Memory B cell (primary cell): Measurements from ENCODE around the gene DAB1.

ENCODE experiments used
- ATAC-seq: fragments of 150-1000 bp; cut with Tn5 transposase; 2 replicates; pipeline ENCODE4 v1.10.0; 2021; ENCODE audit warnings: low read depth, mild to moderate bottlenecking, moderate library complexity
- DNase-seq, 2 donors: peaks; one replicate each; pipeline ENCODE4 v3.0.0; 2022; ENCODE audit warnings: low spot score in 2 of 2
- H3K27ac Mint-ChIP-seq: one replicate; pipeline ENCODE4 v1.8.0; 2022; ENCODE audit warnings: mild to moderate bottlenecking, moderate library complexity, mixed read lengths
- H3K27me3 Mint-ChIP-seq: one replicate; pipeline ENCODE4 v1.8.0; 2022; ENCODE audit warnings: mixed read lengths
- H3K36me3 Mint-ChIP-seq: one replicate; pipeline ENCODE4 v1.8.0; 2022; ENCODE audit warnings: mild to moderate bottlenecking, mixed read lengths
- H3K4me1 Mint-ChIP-seq: one replicate; pipeline ENCODE4 v1.8.0; 2022; ENCODE audit warnings: mixed read lengths
- H3K4me3 Mint-ChIP-seq: one replicate; pipeline ENCODE4 v1.8.0; 2022; ENCODE audit warnings: mild to moderate bottlenecking, moderate library complexity, mixed read lengths
- H3K9me3 Mint-ChIP-seq: one replicate; pipeline ENCODE4 v1.8.0; 2022; ENCODE audit warnings: mixed read lengths

Gene DAB1

DNA sequence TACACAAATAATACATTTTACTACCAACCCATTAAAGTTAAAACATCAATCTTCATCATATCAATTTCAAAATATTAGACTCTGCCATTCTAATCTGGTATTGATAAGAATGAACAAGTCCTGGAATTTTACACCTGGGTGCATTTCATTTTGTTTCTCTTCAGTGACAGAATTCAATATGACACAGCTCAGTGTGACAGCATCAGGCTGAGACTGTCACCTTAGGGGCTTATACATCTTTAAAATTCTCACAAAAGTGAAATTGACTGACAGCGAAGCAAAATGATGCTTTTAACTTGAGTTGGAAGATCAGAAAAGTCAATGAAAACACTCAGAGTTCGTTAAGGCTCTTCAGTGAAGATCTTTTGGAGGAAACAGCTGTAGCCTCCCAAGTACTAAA lies 213.0 kb downstream of the DAB1 start:
- Mint-ChIP-seq H3K4me1 (no peaks in the 10 kb centered on the region), H3K36me3 (no peaks in the 10 kb centered on the region), H3K9me3 (no peaks in the 10 kb centered on the region), H3K27me3 (peaks cover 2% of the 10 kb centered on the region), H3K4me3 (no peak overlapping the region), H3K27ac (no peak overlapping the region)
- ATAC-seq (no peak), DNase-seq (no peak)

DNA sequence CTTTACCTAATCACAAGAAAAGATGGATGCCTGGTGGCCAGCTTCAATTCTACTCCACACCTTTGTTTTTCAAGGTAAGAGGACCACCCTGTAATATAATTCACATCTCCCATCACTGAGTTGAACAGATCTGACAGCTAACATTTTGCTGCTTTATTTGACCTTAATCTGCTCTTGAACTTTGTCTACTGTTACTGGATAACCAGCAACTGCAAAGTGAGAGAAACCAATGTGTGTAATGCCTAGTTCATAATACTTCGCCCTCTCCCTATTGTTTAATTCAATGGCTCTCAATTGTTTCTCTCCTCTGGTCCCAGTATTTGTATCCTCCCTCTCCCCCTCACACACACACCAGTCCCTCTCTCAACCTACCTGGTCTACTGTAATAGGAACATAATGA lies 214.4 kb downstream of the DAB1 start:
- H3K4me3 Mint-ChIP-seq = no peak overlapping the region
- ATAC-seq (no peak), DNase-seq (no peak)
- no peaks in the 10 kb centered on the region for H3K36me3 Mint-ChIP-seq
- no peaks in the 10 kb centered on the region for H3K4me1 Mint-ChIP-seq
- H3K27ac Mint-ChIP-seq = no peak overlapping the region
- no peaks in the 10 kb centered on the region for H3K9me3 Mint-ChIP-seq
- H3K27me3 Mint-ChIP-seq = peaks cover 2% of the 10 kb centered on the region

DNA sequence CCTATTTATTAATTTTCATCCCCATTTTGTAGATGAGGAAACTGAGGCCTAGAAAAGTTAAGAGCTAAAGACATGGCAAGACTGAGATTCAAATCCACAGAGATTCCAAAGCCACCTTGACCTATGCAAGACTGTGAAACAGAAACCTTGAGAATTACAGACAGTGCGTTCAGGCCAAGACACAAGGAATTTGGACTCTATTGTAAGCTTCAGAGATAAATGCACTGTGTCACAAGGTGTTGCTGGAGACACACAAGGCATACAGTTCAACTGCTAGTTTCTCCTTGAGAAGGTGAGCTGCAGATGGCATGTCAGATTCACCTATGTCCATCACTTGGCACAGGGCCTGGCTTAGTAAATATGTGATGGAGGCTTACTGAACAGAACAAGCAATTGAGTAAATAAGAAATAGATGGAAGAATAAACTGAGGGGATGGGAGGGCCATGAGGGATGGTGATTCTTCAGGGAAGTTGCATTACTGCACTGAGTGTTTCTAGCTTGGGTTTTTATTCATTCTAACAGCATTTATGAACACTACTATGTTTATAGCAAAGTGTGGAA lies 215.0 kb downstream of the DAB1 start:
- ATAC-seq = no peak
- Mint-ChIP-seq H3K36me3 (no peaks in the 10 kb centered on the region), H3K9me3 (no peaks in the 10 kb centered on the region), H3K4me1 (no peaks in the 10 kb centered on the region), H3K4me3 (no peak overlapping the region), H3K27me3 (peaks cover 2% of the 10 kb centered on the region), H3K27ac (no peak overlapping the region)
- DNase-seq = no peak

DNA sequence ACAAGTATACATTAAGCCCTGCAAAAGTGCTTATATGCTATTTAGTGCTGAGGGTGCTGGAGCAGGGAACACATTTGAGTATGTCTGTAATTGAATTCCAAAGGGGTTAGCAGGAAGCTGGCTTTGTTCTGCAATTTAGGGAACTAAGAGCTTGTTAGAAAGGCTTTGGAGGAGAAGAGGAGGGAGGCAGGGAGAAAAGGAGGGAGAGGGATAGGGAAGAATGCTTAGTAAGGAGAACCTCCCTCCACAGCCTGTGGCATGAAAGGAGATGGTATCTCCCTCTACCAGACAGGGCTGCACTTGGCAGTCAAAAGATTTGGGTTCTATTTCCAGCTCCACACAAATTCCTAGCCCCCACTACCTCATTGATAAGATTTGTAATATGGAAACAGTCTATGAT lies 217.8 kb downstream of the DAB1 start:
- Mint-ChIP-seq H3K36me3 (no peaks in the 10 kb centered on the region), H3K4me1 (no peaks in the 10 kb centered on the region), H3K4me3 (no peak overlapping the region), H3K9me3 (no peaks in the 10 kb centered on the region), H3K27me3 (no peaks in the 10 kb centered on the region), H3K27ac (no peak overlapping the region)
- DNase-seq = no peak
- ATAC-seq = no peak

DNA sequence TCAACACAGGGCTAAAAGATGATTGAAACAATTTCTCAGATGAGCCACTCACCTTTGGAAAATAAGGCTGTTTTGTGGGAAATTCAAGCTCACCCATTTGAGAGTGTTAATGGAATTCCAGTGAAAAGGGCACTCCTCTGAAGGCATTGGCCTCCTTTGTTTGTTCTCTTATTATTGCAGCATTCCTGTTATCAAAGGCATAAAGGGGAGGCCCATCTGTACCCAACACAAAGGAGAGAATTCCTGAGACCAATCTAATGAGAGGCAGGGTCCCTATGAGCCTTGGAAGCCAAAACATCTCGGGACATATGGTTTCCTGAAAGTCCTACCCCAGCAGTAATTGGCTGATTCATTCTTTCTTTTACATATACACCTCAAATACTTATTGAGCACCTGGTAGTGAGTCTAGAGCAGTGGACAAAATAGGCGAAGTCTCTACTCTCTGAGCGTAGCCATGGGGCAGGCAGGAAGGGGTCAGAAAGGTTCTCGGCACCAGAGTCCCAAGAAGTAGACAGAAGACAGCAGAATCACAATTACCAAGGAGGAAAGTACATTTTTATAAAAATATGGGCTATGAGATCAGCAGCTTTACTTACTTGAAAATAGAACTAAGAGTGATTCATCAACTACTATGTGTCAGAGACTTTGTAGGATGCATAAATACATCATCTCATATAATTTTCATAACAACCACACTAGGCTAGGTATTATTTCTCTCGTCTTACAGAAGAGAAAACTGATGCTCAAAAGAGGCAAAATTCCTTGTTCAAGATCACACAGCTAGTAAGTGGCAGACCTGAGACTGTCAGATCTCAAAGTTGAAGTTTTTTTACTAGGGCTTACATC lies 218.7 kb downstream of the DAB1 start:
- peaks cover 2% of the 10 kb centered on the region for H3K27me3 Mint-ChIP-seq
- no peaks in the 10 kb centered on the region for H3K36me3 Mint-ChIP-seq
- H3K9me3 Mint-ChIP-seq = no peaks in the 10 kb centered on the region
- H3K4me1 Mint-ChIP-seq = no peaks in the 10 kb centered on the region
- DNase-seq (no peak), ATAC-seq (no peak)
- H3K4me3 Mint-ChIP-seq = no peak overlapping the region
- H3K27ac Mint-ChIP-seq = no peak overlapping the region

DNA sequence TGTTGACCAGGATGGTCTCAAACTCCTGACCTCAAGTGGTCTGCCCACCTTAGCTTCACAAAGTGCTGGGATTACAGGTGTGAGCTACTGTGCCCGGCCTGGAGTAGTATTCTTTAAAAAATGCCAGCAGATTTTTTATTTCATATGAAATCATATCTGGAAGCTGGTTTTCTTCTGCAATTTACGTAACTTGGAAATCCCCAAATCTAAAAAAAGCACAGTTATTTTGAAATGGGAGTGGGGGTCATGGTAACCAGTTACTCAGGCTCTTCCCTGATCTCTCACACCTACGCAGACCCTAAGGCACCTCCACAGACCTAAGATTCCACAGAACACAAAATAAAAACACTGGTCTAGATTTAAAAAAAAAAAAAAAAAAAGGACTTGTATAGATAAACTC lies 219.8 kb downstream of the DAB1 start:
- Mint-ChIP-seq H3K36me3 (no peaks in the 10 kb centered on the region), H3K27ac (no peak overlapping the region), H3K4me1 (no peaks in the 10 kb centered on the region), H3K9me3 (no peaks in the 10 kb centered on the region), H3K4me3 (no peak overlapping the region), H3K27me3 (peaks cover 3% of the 10 kb centered on the region)
- no peak for ATAC-seq
- no peak for DNase-seq

DNA sequence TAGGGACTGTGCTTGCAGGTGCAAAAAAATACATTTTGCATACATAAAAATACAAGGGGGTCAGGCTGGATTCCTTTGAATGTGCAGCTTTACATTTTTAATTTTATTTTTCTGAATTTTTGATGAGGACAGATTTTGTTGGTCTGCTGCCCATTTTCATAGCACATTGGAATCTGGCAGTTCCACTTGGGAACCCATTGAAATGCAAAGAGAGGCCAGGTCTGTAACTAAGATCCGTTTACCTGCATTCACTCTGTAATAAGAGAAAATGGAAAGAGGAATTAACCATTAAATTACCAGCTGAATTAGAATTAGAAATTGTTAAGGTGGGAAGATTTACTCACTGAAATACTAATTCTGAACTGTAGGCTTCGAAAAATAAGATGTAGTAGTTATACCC lies 221.6 kb downstream of the DAB1 start:
- no peaks in the 10 kb centered on the region for H3K9me3 Mint-ChIP-seq
- ATAC-seq = no peak
- no peak for DNase-seq
- no peaks in the 10 kb centered on the region for H3K4me1 Mint-ChIP-seq
- no peak overlapping the region for H3K4me3 Mint-ChIP-seq
- peaks cover 3% of the 10 kb centered on the region for H3K27me3 Mint-ChIP-seq
- H3K36me3 Mint-ChIP-seq = no peaks in the 10 kb centered on the region
- H3K27ac Mint-ChIP-seq = no peak overlapping the region

DNA sequence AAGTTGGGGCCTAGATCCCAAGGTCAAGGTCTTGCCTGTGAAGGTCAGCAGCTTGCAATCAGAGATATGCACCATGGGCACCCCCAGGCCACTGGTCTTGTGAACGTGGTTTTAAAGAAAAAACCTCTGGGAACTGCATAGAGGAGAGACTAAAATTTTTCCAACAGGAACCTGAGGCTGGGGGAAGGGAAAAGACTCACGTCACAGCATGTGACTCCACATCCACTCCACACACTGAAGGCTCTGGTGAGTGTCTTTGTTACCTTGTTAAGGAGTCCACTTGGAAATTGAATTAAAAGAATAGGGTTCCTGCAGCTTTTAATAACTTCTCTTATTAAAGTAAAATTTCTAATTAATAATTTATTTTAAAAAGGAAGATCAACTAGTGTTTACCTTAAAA lies 224.9 kb downstream of the DAB1 start:
- Mint-ChIP-seq H3K4me1 (no peaks in the 10 kb centered on the region), H3K36me3 (no peaks in the 10 kb centered on the region), H3K9me3 (no peaks in the 10 kb centered on the region), H3K27me3 (peaks cover 3% of the 10 kb centered on the region), H3K27ac (no peak overlapping the region), H3K4me3 (no peak overlapping the region)
- DNase-seq = no peak
- ATAC-seq = no peak

DNA sequence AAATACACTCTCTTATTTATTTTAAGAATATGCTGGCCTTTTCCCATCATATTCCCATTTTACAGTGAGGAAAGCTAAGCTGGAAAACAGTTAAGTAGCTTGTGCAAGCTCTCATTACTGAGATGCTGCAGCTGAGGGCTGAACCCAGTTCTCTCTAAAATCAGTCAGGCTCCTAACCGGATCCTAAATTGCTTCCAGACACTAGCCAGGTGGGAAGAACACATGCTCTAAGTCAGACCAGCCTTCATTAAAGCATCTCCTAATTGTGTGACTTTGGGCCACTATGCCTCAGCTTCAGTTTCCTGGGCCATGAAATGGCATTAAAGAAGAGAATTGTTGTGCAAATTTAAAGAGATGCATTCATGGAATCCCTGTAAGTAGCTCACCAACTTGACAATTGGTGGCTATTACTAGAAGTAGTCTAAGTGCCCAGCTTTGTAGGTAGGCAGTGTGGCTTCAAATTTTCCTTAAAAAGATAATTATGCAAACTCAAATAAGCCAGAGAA lies 228.4 kb downstream of the DAB1 start:
- Mint-ChIP-seq H3K27ac (no peak overlapping the region), H3K27me3 (peaks cover 3% of the 10 kb centered on the region), H3K4me3 (no peak overlapping the region), H3K4me1 (no peaks in the 10 kb centered on the region), H3K36me3 (no peaks in the 10 kb centered on the region), H3K9me3 (no peaks in the 10 kb centered on the region)
- ATAC-seq (no peak), DNase-seq (no peak)

DNA sequence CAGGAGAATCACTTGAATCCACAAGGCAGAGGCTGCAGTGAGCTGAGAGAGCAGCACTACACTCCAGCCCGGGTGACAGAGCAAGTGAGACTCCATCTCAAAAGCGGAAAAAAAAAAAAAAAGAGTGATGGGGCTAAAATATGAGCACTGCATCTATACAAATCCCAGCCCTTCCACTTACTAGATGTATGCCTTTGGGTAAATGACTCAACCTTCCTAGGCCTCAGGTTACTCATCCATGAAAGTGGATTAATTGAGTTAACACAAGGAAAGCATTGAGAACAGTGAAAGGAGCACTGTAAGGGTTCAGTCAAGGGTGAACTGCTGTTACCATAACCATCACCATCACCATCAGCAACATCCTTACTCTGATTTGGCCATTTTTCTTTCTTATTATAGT lies 231.6 kb downstream of the DAB1 start:
- no peaks in the 10 kb centered on the region for H3K4me1 Mint-ChIP-seq
- H3K36me3 Mint-ChIP-seq = no peaks in the 10 kb centered on the region
- H3K9me3 Mint-ChIP-seq = no peaks in the 10 kb centered on the region
- no peak overlapping the region for H3K27ac Mint-ChIP-seq
- H3K27me3 Mint-ChIP-seq = peaks cover 2% of the 10 kb centered on the region
- no peak overlapping the region for H3K4me3 Mint-ChIP-seq
- DNase-seq (no peak), ATAC-seq (no peak)

DNA sequence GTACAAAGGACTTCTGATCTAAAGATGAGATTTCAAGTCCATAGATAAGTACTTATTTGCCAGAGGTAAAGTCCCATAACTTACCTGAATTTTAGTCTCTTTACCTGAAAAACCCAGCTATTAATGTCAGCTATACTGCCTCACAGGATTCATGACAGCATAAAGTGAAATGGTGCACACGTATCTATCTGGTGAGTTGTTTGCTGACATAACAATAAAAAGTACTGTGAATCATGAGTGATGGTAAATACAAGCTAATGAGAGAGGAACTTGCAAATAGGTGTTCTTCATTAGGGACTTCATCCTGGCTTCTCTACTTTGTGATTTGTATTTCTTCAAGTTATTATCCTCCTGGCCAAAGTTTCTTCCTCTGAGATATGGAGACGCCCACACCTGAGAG lies 233.0 kb downstream of the DAB1 start:
- ATAC-seq = no peak
- Mint-ChIP-seq H3K4me3 (no peak overlapping the region), H3K27me3 (peaks cover 2% of the 10 kb centered on the region), H3K9me3 (no peaks in the 10 kb centered on the region), H3K36me3 (no peaks in the 10 kb centered on the region), H3K4me1 (no peaks in the 10 kb centered on the region), H3K27ac (no peak overlapping the region)
- DNase-seq = no peak

DNA sequence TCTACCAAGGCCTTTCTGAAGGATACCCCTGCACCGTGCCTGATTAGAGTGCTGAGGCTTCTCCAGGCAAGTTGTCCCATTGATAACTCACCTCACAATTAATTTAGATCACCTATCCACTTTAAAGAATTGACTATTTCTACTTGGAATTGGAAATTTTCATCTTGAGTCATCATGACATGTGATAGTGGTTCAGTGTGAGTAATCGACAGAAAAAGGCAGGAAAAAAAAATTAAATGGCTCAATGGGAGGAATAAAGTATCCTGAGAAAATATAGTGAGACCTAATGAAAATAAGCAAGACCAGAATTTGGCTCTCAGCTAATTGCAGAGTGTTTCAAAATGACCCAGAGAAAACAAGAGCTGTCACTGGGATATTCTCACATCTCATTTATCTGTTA lies 235.7 kb downstream of the DAB1 start:
- H3K9me3 Mint-ChIP-seq = no peaks in the 10 kb centered on the region
- H3K4me1 Mint-ChIP-seq = no peaks in the 10 kb centered on the region
- DNase-seq = no peak
- no peak for ATAC-seq
- peaks cover 2% of the 10 kb centered on the region for H3K27me3 Mint-ChIP-seq
- no peaks in the 10 kb centered on the region for H3K36me3 Mint-ChIP-seq
- H3K27ac Mint-ChIP-seq = no peak overlapping the region
- no peak overlapping the region for H3K4me3 Mint-ChIP-seq

DNA sequence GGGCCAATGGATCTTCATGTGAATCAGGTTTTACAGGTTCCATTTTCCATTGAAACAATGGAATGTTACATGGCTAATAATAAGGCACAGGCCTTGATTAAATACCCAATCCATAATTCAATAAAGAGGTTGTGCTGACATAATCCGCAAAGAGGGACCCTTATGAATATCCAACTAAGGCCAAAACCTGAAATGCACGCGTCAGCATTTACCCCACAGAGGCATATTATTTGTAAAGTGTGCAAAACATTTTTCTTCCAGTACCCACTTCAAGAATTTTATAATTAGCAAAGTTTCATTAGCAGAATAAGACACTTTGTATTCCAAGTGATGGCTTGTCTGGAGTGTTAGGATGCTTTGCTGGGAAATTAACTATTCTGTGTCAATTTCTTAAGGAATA lies 237.4 kb downstream of the DAB1 start:
- Mint-ChIP-seq H3K36me3 (no peaks in the 10 kb centered on the region), H3K9me3 (no peaks in the 10 kb centered on the region), H3K27me3 (peaks cover 2% of the 10 kb centered on the region), H3K4me1 (no peaks in the 10 kb centered on the region), H3K4me3 (no peak overlapping the region), H3K27ac (no peak overlapping the region)
- ATAC-seq = no peak
- DNase-seq = no peak

DNA sequence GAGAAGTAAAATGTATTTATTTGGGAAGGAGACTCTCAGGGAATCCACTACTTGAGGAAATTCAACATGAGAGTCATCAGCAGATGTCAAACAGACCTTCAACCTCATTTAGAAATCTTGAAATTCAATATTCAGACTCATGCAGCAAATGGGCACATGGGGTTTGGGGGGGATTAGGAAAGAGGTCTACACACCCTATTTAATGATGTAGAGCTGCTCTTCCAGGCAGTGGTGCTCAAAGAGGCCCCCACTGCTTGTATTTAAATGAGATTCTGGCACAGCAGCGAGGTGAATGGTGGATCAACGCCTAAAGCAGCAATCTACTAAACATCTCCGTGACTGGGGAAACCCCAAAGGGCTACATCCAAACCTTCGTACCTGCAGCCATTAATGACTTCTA lies 244.9 kb downstream of the DAB1 start:
- H3K27ac Mint-ChIP-seq = no peak overlapping the region
- H3K36me3 Mint-ChIP-seq = no peaks in the 10 kb centered on the region
- DNase-seq (no peak), ATAC-seq (no peak)
- H3K4me1 Mint-ChIP-seq = no peaks in the 10 kb centered on the region
- H3K27me3 Mint-ChIP-seq = peaks cover 2% of the 10 kb centered on the region
- no peak overlapping the region for H3K4me3 Mint-ChIP-seq
- H3K9me3 Mint-ChIP-seq = peaks cover 2% of the 10 kb centered on the region

DNA sequence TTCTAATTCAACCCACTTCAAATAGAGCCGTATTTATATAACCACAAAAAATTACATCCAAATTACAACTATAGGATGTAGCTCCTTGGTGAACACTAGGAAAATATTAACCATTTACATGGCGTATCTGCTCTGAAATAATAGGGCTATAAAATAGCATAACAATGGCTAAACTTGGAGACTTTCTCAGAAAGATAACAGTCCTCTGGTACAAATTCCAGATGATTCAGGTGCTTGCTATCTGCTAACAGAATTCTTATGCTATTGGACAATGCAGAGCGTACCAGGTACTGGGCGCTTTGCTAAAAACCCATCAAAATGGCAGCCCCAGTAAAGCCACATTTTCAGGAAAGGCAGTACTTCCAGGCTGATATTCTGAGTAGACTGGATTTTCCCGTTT lies 248.4 kb downstream of the DAB1 start:
- no peak for ATAC-seq
- no peaks in the 10 kb centered on the region for H3K27me3 Mint-ChIP-seq
- no peak for DNase-seq
- no peak overlapping the region for H3K27ac Mint-ChIP-seq
- H3K36me3 Mint-ChIP-seq = no peaks in the 10 kb centered on the region
- H3K9me3 Mint-ChIP-seq = peaks cover 4% of the 10 kb centered on the region
- no peak overlapping the region for H3K4me3 Mint-ChIP-seq
- no peaks in the 10 kb centered on the region for H3K4me1 Mint-ChIP-seq
